GM12865 (cell line): Measurements from ENCODE around the gene CERS1.

Experiments
- DNase-seq: peaks from one replicate; pipeline ENCODE4 v3.0.0; 2010; ENCODE audit warnings: low read depth
- H3K4me3 ChIP-seq: 2 replicates; pipeline ENCODE4 v1.5.1; 2011; ENCODE audit warnings: mild to moderate bottlenecking, low read depth, low read length, control low read depth
- CTCF ChIP-seq: IDR thresholded peaks from 2 replicates; pipeline ENCODE4 v1.5.1; 2011; ENCODE audit warnings: low read length, control low read depth, low read depth, inconsistent platforms; ENCODE audit not compliant: insufficient read depth; ENCODE audit errors: missing control alignments

CERS1 gene

GRCh38 chr19:18862976-18863842 lies 32.7 kb downstream of the CERS1 start:
- no peak for DNase-seq
- TF ChIP-seq CTCF, result no peak

GRCh38 chr19:18861917-18862316 lies 34.0 kb downstream of the CERS1 start:
- TF ChIP-seq CTCF, result no peak
- DNase-seq, result no peak
- H3K4me3 ChIP-seq, result no peak overlapping the region

More at GRCh38 chr19:18862976-18863842, 32.7 kb downstream of the CERS1 start:
- H3K4me3 ChIP-seq, result no peak overlapping the region

- DNase-seq, result peak; percentile 66
- TF ChIP-seq CTCF, result no peak
These were observed 34.7 kb downstream of the CERS1 start for GRCh38 chr19:18861235-18861634.

GRCh38 chr19:18860725-18861124 lies 35.2 kb downstream of the CERS1 start:
- no peak for TF ChIP-seq CTCF
- no peak for DNase-seq

More at GRCh38 chr19:18861235-18861634, 34.7 kb downstream of the CERS1 start:
- H3K4me3 ChIP-seq, result no peak overlapping the region

GRCh38 chr19:18860302-18860700 lies 35.7 kb downstream of the CERS1 start:
- DNase-seq, result no peak
- no peak for TF ChIP-seq CTCF

More at GRCh38 chr19:18860725-18861124, 35.2 kb downstream of the CERS1 start:
- no peak overlapping the region for H3K4me3 ChIP-seq

GRCh38 chr19:18859676-18860301 lies 36.2 kb downstream of the CERS1 start:
- no peak for DNase-seq
- no peak for TF ChIP-seq CTCF
- H3K4me3 ChIP-seq, result no peak overlapping the region

More at GRCh38 chr19:18860302-18860700, 35.7 kb downstream of the CERS1 start:
- no peak overlapping the region for H3K4me3 ChIP-seq
